ENCODE results near the gene MAX.

DNA sequence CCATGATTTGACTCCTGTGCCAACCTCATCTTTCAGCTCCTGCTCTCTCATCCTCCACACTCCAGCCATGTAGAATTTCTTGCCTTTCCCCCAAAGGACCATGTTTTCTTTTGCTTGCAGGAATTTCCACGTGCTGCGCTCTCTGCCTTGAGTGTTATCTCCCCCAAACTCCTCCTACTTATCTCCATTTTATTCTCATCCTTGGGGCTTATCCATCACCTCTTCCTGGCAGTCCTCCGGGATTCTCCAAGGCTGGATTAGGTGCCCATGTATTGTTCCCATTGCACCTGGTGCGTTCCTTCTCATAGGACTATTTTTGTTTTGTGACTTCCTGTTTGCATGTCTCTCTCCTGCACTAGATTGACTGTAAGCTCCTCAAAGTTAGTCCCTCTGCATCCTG lies 7.0 kb upstream of the MAX start:
- TF ChIP-seq GATA3 (IDR thresholded peaks at IDR 0.05; ENCODE audit: low read depth, low read length) (no peak), GATA2 (IDR thresholded peaks at IDR 0.05; ENCODE audit: low read depth, low read length) (no peak)

Data from SH-SY5Y (cell line).